HepG2 (cell line): Measurements from ENCODE around the gene BTF3L4. TPM values are rescaled to one million over a fixed set of nuclear protein-coding genes. Genes with fewer than 3 reads are reported as not detected.

ENCODE experiments used
- MAF1 ChIP-seq: sonication (generic); formaldehyde crosslinking; IDR thresholded peaks from 2 replicates; pipeline ENCODE4 v1.5.0; 2020; ENCODE audit warnings: missing genetic modification reagents, borderline replicate concordance
- SAP130 ChIP-seq: IDR thresholded peaks from 2 replicates; pipeline ENCODE4 v1.6.1; 2016; ENCODE audit warnings: low read depth
- TP53 ChIP-seq: sonication (generic); formaldehyde crosslinking; conservative IDR thresholded peaks from 2 replicates; pipeline ENCODE4 v1.4.0; 2020; ENCODE audit warnings: missing genetic modification reagents
- ZNF264 ChIP-seq: sonication (generic); formaldehyde crosslinking; IDR thresholded peaks from 2 replicates; pipeline ENCODE4 v1.4.0; 2020; ENCODE audit warnings: missing genetic modification reagents
- ZNF44 ChIP-seq: sonication (generic); formaldehyde crosslinking; IDR thresholded peaks from 2 replicates; pipeline ENCODE4 v1.5.1; 2020; ENCODE audit warnings: mild to moderate bottlenecking, missing genetic modification reagents
- ZNF446 ChIP-seq: sonication (generic); formaldehyde crosslinking; IDR thresholded peaks from 2 replicates; pipeline ENCODE4 v1.5.0; 2020; ENCODE audit warnings: mild to moderate bottlenecking, missing genetic modification reagents
- ZNF468 ChIP-seq: sonication (generic); formaldehyde crosslinking; IDR thresholded peaks from 2 replicates; pipeline ENCODE4 v1.8.0; 2022; ENCODE audit warnings: mild to moderate bottlenecking, moderate library complexity, missing genetic modification reagents
- ZNF839 ChIP-seq: sonication (generic); formaldehyde crosslinking; IDR thresholded peaks from 2 replicates; pipeline ENCODE4 v1.4.0; 2020; ENCODE audit warnings: missing genetic modification reagents, mild to moderate bottlenecking, borderline replicate concordance
- polyA plus RNA-seq, 8 experiments: library from polyadenylated mRNA; depleted of rRNA in 3 of 8; stranded (reverse) in 7 of 8; unstranded in 1 of 8; fragments of >200 nt; fragmentation: Illumina TruSeq in 4 of 8; extraction: Trizol in 4 of 8; gene quantifications; 2 replicates each; pipeline versions ENCODE4 v1.2.1 to v1.2.3, GENCODE V29; 2011 to 2016; ENCODE audit warnings: low read depth in 4 of 8, missing spikeins in 1 of 8, mixed read lengths in 1 of 8; ENCODE audit not compliant: insufficient read depth in 1 of 8
- total RNA-seq, 5 experiments: library from RNA; depleted of rRNA; stranded (reverse); fragments of >200 nt; fragmentation: Illumina TruSeq; extraction: Trizol; gene quantifications; 2 replicates each; pipeline ENCODE4 v1.2.3, GENCODE V29; 2016; ENCODE audit warnings: low read depth in 1 of 5
- TF ChIP-seq, protein P1 (sequence below): sonication (generic); formaldehyde crosslinking; IDR thresholded peaks from 2 replicates; pipeline ENCODE4 v1.8.1; 2023; ENCODE audit warnings: mild to moderate bottlenecking, moderate library complexity, missing genetic modification reagents
- TF ChIP-seq, protein P2 (sequence below): sonication (generic); formaldehyde crosslinking; IDR thresholded peaks from 2 replicates; pipeline ENCODE4 v1.5.0; 2020; ENCODE audit warnings: mild to moderate bottlenecking, missing genetic modification reagents
- TF ChIP-seq, protein P3 (sequence below): sonication (generic); formaldehyde crosslinking; IDR thresholded peaks from 2 replicates; pipeline ENCODE4 v1.5.1; 2020; ENCODE audit warnings: mild to moderate bottlenecking, moderate library complexity, missing genetic modification reagents
- TF ChIP-seq, protein P4 (sequence below): sonication (generic); formaldehyde crosslinking; IDR thresholded peaks from 2 replicates; pipeline ENCODE4 v1.4.0; 2020; ENCODE audit warnings: mild to moderate bottlenecking, missing genetic modification reagents

The BTF3L4 gene
- total and polyA plus RNA-seq, 2 of the 13 experiments (the other 11 are each of a cell fraction or from before 2014, with no cell fraction given) = 59.0 to 74.3 TPM

DNA sequence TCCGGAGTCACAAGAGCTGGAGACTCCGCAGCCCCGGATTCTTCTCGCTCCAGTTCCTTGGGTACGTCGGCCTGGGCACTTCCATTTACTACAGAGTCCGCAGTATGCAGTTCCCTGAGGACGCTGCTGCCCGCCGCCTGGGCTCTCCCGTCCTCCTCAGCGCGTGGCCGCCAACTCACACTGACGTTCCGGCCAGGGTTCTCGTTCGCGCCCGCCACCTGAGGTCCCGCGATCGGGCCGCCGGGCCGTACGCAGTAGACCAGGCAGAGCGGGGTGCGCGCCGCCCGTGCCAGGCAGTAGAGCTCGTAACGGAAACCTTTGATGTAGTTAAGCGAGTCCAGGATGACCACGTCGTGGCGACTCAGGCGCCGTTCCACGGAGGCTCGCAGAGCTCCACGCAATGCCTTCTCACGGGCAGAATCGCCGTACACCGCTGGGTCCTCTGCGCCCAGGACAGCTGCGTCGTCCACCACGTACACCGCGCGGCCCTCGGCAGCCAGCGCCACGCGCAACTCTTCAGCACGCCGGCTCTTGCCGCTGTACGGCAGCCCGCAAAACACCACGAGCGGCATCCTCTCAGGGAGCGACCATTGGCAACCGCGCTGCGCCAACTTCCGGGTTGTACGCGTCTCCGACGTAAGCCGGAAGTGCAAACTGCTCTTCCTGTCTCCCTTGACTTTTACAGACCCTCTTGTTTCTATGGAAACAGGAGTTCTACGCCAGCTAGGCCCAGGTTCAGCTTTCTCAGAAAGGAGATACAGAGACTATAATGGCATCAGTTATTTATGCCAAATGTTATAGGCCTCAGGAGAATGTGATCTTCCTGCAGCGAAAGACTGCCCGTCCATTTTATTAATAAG lies 22.7 kb upstream of the BTF3L4 start, which contains the start of gene KTI12 (continued):
- TF ChIP-seq, protein P1, sequence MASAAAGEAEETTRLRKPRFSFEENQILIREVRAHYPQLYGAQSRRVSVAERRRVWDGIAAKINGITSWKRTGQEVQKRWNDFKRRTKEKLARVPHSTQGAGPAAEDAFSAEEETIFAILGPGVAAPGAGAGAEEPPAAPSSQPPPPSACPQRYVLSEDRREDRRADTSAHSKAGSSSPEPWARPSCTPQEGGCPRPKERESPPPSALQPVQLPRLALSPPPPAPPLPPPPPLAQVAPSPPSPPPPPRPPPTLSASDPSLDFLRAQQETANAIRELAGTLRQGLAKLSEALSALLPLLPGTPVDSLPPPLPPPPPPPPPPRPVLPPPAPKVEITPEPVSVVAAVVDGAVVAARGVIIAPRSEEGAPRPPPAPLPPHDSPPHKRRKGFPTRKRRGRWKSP (CRISPR knock-in tag) = peak; percentile 63; the same call in 1 of the 2 replicates
- TF ChIP-seq ZNF264 = no peak; the same call in 1 of the 2 replicates
- TF ChIP-seq ZNF446 (CRISPR knock-in tag) = no peak
- TF ChIP-seq, protein P2, sequence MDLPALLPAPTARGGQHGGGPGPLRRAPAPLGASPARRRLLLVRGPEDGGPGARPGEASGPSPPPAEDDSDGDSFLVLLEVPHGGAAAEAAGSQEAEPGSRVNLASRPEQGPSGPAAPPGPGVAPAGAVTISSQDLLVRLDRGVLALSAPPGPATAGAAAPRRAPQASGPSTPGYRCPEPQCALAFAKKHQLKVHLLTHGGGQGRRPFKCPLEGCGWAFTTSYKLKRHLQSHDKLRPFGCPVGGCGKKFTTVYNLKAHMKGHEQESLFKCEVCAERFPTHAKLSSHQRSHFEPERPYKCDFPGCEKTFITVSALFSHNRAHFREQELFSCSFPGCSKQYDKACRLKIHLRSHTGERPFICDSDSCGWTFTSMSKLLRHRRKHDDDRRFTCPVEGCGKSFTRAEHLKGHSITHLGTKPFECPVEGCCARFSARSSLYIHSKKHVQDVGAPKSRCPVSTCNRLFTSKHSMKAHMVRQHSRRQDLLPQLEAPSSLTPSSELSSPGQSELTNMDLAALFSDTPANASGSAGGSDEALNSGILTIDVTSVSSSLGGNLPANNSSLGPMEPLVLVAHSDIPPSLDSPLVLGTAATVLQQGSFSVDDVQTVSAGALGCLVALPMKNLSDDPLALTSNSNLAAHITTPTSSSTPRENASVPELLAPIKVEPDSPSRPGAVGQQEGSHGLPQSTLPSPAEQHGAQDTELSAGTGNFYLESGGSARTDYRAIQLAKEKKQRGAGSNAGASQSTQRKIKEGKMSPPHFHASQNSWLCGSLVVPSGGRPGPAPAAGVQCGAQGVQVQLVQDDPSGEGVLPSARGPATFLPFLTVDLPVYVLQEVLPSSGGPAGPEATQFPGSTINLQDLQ = peak; percentile 76; the same call in 1 of the 2 replicates
- TF ChIP-seq, protein P3, sequence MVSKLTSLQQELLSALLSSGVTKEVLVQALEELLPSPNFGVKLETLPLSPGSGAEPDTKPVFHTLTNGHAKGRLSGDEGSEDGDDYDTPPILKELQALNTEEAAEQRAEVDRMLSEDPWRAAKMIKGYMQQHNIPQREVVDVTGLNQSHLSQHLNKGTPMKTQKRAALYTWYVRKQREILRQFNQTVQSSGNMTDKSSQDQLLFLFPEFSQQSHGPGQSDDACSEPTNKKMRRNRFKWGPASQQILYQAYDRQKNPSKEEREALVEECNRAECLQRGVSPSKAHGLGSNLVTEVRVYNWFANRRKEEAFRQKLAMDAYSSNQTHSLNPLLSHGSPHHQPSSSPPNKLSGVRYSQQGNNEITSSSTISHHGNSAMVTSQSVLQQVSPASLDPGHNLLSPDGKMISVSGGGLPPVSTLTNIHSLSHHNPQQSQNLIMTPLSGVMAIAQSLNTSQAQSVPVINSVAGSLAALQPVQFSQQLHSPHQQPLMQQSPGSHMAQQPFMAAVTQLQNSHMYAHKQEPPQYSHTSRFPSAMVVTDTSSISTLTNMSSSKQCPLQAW = peak; percentile 75
- no peak for TF ChIP-seq ZNF839
- TF ChIP-seq, protein P4, sequence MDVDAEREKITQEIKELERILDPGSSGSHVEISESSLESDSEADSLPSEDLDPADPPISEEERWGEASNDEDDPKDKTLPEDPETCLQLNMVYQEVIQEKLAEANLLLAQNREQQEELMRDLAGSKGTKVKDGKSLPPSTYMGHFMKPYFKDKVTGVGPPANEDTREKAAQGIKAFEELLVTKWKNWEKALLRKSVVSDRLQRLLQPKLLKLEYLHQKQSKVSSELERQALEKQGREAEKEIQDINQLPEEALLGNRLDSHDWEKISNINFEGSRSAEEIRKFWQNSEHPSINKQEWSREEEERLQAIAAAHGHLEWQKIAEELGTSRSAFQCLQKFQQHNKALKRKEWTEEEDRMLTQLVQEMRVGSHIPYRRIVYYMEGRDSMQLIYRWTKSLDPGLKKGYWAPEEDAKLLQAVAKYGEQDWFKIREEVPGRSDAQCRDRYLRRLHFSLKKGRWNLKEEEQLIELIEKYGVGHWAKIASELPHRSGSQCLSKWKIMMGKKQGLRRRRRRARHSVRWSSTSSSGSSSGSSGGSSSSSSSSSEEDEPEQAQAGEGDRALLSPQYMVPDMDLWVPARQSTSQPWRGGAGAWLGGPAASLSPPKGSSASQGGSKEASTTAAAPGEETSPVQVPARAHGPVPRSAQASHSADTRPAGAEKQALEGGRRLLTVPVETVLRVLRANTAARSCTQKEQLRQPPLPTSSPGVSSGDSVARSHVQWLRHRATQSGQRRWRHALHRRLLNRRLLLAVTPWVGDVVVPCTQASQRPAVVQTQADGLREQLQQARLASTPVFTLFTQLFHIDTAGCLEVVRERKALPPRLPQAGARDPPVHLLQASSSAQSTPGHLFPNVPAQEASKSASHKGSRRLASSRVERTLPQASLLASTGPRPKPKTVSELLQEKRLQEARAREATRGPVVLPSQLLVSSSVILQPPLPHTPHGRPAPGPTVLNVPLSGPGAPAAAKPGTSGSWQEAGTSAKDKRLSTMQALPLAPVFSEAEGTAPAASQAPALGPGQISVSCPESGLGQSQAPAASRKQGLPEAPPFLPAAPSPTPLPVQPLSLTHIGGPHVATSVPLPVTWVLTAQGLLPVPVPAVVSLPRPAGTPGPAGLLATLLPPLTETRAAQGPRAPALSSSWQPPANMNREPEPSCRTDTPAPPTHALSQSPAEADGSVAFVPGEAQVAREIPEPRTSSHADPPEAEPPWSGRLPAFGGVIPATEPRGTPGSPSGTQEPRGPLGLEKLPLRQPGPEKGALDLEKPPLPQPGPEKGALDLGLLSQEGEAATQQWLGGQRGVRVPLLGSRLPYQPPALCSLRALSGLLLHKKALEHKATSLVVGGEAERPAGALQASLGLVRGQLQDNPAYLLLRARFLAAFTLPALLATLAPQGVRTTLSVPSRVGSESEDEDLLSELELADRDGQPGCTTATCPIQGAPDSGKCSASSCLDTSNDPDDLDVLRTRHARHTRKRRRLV (CRISPR knock-in tag) = peak; percentile 82; the same call in 1 of the 2 replicates
- no peak for TF ChIP-seq ZNF44 (CRISPR knock-in tag)
- peak; percentile 97 for TF ChIP-seq SAP130 (CRISPR knock-in tag)
- no peak for TF ChIP-seq TP53 (CRISPR knock-in tag)
- no peak for TF ChIP-seq ZNF468 (CRISPR knock-in tag)
- TF ChIP-seq MAF1 (CRISPR knock-in tag) = no peak
